Endothelial cell of umbilical vein (primary cell): ENCODE measurements around the gene ALOXE3. TPM values are rescaled to one million over a fixed set of nuclear protein-coding genes. Genes with fewer than 3 reads are reported as not detected.

Experiments used
- BruUV-seq: library from RNA; stranded (reverse); fragments of 400-500 nt; replicated peaks from 2 replicates; lab custom pipeline; 2021; lab: Mats Ljungman, UMichigan
- CTCF ChIA-PET: fragments of 300-600, 350-600 bp; sonication (Branson Sonifier 250); formaldehyde crosslinking; loops from one replicate; lab custom pipeline; 2021; ENCODE audit warnings: antibody characterized with exemption, inconsistent platforms; lab: Charles Lee
- POLR2A ChIA-PET: fragments of 300-600, 350-600 bp; sonication (Branson Sonifier 250); formaldehyde crosslinking; loops from one replicate; lab custom pipeline; 2021; ENCODE audit warnings: antibody characterized with exemption, inconsistent platforms; lab: Charles Lee
- DNase-seq: peaks from one replicate; pipeline ENCODE4 v3.0.0-alpha.2; 2011; ENCODE audit warnings: low read depth, low spot score
- FAIRE-seq: peaks from 2 replicates; lab custom pipeline; 2011; peaks lifted over from hg19 to GRCh38; lab: Jason Lieb, UNC
- H2AFZ ChIP-seq: 2 replicates; pipeline ENCODE4 v1.6.0; 2012; ENCODE audit warnings: low read depth, low read length, control low read depth, inconsistent platforms
- H3K27ac ChIP-seq: 2 replicates; pipeline ENCODE4 v1.5.1; 2011; ENCODE audit warnings: low read depth, mild to moderate bottlenecking, control low read depth, low read length, moderate library complexity; ENCODE audit not compliant: insufficient read depth
- H3K27me3 ChIP-seq, 2 experiments: 2 replicates each; pipeline versions ENCODE4 v1.6.0 to v1.6.1; 2011; ENCODE audit warnings: low read length in 2 of 2, mixed read lengths in 1 of 2; ENCODE audit not compliant: control insufficient read depth in 2 of 2, insufficient read depth in 2 of 2
- H3K36me3 ChIP-seq, 2 experiments: 2 replicates in 1 of 2; 3 replicates in 1 of 2; pipeline ENCODE4 v1.5.1; 2011; ENCODE audit warnings: low read length in 2 of 2, mild to moderate bottlenecking in 1 of 2, moderate library complexity in 1 of 2; ENCODE audit not compliant: control insufficient read depth in 2 of 2, insufficient read depth in 2 of 2; ENCODE audit errors: extremely low read depth in 1 of 2
- H3K4me1 ChIP-seq: 3 replicates; pipeline ENCODE4 v1.5.1; 2011; ENCODE audit warnings: mild to moderate bottlenecking, low read length; ENCODE audit not compliant: control insufficient read depth, insufficient read depth; ENCODE audit errors: extremely low read depth
- H3K4me2 ChIP-seq: 2 replicates; pipeline ENCODE4 v1.6.1; 2011; ENCODE audit warnings: low read length, control low read depth, mixed read lengths; ENCODE audit not compliant: insufficient read depth
- H3K4me3 ChIP-seq, 3 experiments: fragments of 200-600 bp in 1 of 3; sonication (generic), shearing (Covaris generic) in 1 of 3; replicated peaks in 1 of 3; 2 replicates each; pipeline ENCODE4 v1.5.1; 2011 to 2016; ENCODE audit warnings: control low read depth in 3 of 3, low read length in 3 of 3, mild to moderate bottlenecking in 2 of 3, inconsistent platforms in 1 of 3, low read depth in 1 of 3, moderate library complexity in 1 of 3; ENCODE audit not compliant: insufficient read depth in 1 of 3
- H3K79me2 ChIP-seq: 2 replicates; pipeline ENCODE4 v1.6.0; 2012; ENCODE audit warnings: low read length, inconsistent platforms; ENCODE audit not compliant: control insufficient read depth, insufficient read depth
- H3K9ac ChIP-seq: replicated peaks from 2 replicates; pipeline ENCODE3; 2011; ENCODE audit warnings: low read length, control low read depth; ENCODE audit not compliant: insufficient read depth; ENCODE audit errors: extremely low read depth
- H3K9me1 ChIP-seq: replicated peaks from 3 replicates; pipeline ENCODE4 v1.6.0; 2011; ENCODE audit warnings: mild to moderate bottlenecking, low read length; ENCODE audit not compliant: control insufficient read depth, insufficient read depth; ENCODE audit errors: extremely low read depth
- H3K9me3 ChIP-seq: replicated peaks from 2 replicates; pipeline ENCODE4 v1.5.1; 2012; ENCODE audit warnings: low read length, inconsistent platforms; ENCODE audit not compliant: control insufficient read depth, insufficient read depth
- H4K20me1 ChIP-seq: replicated peaks from 2 replicates; pipeline ENCODE3; 2011; ENCODE audit warnings: mild to moderate bottlenecking, low read length; ENCODE audit not compliant: control insufficient read depth, insufficient read depth; ENCODE audit errors: extremely low read depth
- EZH2 ChIP-seq: IDR thresholded peaks from 2 replicates; pipeline ENCODE4 v1.6.1; 2012; ENCODE audit warnings: borderline replicate concordance, low read depth, mild to moderate bottlenecking, moderate library complexity, low read length, inconsistent platforms; ENCODE audit not compliant: severe bottlenecking
- FOS ChIP-seq: IDR thresholded peaks from 2 replicates; pipeline ENCODE4 v1.6.1; 2011; ENCODE audit warnings: mild to moderate bottlenecking, low read length, moderate library complexity, borderline replicate concordance; ENCODE audit not compliant: insufficient read depth
- GATA2 ChIP-seq: IDR thresholded peaks from 2 replicates; pipeline ENCODE4 v1.7.0; 2011; ENCODE audit warnings: low read depth, mild to moderate bottlenecking, moderate library complexity, mixed read lengths, low read length; ENCODE audit not compliant: insufficient read length, insufficient read depth
- JUN ChIP-seq: IDR thresholded peaks from 2 replicates; pipeline ENCODE4 v1.6.1; 2011; ENCODE audit warnings: borderline replicate concordance, low read depth; ENCODE audit not compliant: insufficient read length, insufficient read depth
- MYC ChIP-seq: IDR thresholded peaks from one replicate; pipeline ENCODE4 v1.6.1; 2011; ENCODE audit warnings: mild to moderate bottlenecking, low read depth, low read length
- POLR2A ChIP-seq: IDR thresholded peaks from 2 replicates; pipeline ENCODE4 v1.6.1; 2012; ENCODE audit warnings: low read depth, mild to moderate bottlenecking, control low read depth, low read length
- POLR2AphosphoS5 ChIP-seq: IDR thresholded peaks from 2 replicates; pipeline ENCODE4 v1.6.1; 2012; ENCODE audit warnings: low read depth, mild to moderate bottlenecking, control low read depth, low read length, moderate library complexity; ENCODE audit not compliant: insufficient read depth
- dilution Hi-C: fragments of 300-500 bp; cut with MboI; formaldehyde crosslinking; loops from one replicate; pipeline ENCODE4 v1.15.0; 2019; ENCODE audit warnings: low sequenced_read_pairs; ENCODE audit not compliant: extremely low pct_ligation_motif_present
- intact Hi-C: fragments of 100-400 bp; cut with micrococcal nuclease; formaldehyde crosslinking; loops from one replicate; pipeline ENCODE4 v1.10.0; 2022
- microRNA-seq: library from miRNA; unstranded; fragments of <30 nt; microRNA quantifications from one replicate; pipeline ENCODE4 v1.2.0, GENCODE V29; 2021; ENCODE audit warnings: borderline number of aligned reads, borderline replicate concordance
- polyA plus RNA-seq, 4 experiments: library from polyadenylated mRNA; depleted of rRNA in 3 of 4; stranded (reverse) in 3 of 4; unstranded in 1 of 4; fragments of >200 nt; gene quantifications; 2 replicates each; pipeline versions ENCODE4 v1.2.1 to v1.2.3, GENCODE V29; 2011 to 2012; ENCODE audit warnings: missing spikeins in 1 of 4
- small RNA-seq: library from RNA; depleted of rRNA; stranded (forward); fragments of <200 nt; gene quantifications from one replicate; pipeline ENCODE3, GENCODE V24; 2012; ENCODE audit warnings: low replicate concordance, low read depth; ENCODE audit not compliant: insufficient read depth, insufficient read length
- total RNA-seq: library from RNA; stranded (reverse); gene quantifications from 2 replicates; pipeline ENCODE4 v1.2.3, GENCODE V29; 2021
- TF ChIP-seq, protein P1 (sequence below): IDR thresholded peaks from 2 replicates; pipeline ENCODE4 v1.6.1; 2011; ENCODE audit not compliant: insufficient read depth, insufficient read length
- TF ChIP-seq, protein P2 (sequence below), 2 donors: IDR thresholded peaks; 1 replicate in 1 of 2; 2 replicates in 1 of 2; pipeline ENCODE4 v1.5.1; 2011; ENCODE audit warnings: low read length in 2 of 2, mild to moderate bottlenecking in 2 of 2, moderate library complexity in 2 of 2, control low read depth in 1 of 2, inconsistent platforms in 1 of 2, low read depth in 1 of 2; ENCODE audit not compliant: insufficient read depth in 1 of 2; ENCODE audit errors: extremely low read depth in 1 of 2

The ALOXE3 gene
- total and polyA plus RNA-seq, 2 donors (not counting 3 experiments of a cell fraction or from before 2014, with no cell fraction given), result 0.01 TPM; not detected in 1

DNA sequence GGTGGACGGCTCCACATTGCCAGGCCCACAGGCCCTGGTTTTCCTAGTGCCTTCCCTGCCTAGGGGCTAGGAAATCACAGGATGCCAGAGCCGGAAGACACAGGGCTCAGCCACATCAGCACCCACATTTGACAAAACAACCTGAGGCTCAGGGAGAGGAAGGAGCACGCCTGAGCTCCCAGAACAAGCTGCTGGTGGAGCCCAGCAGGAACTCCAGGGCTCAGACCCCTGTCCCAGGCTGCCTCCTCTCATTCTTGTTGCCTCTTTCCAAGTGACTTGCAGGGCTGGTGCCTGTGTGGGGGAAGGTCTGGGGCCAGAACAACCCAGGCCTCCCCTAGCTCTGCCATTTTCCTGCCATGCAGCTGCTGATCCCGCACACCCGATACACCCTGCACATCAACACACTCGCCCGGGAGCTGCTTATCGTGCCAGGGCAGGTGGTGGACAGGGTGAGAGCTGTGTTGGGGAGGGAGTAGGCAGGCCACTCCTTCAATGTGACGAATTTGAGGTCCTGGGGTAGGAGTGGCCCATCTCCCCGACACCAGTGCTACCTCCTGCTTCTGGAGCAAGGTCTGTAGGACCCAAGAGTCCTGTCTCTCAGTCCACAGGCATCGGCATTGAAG is 71.9 kb downstream of the ALOXE3 start:
- Histone ChIP-seq H4K20me1 (no peaks in the 10 kb centered on the region), H3K4me2 (no peak overlapping the region), H3K9me3 (no peaks in the 10 kb centered on the region), H3K9me1 (no peaks in the 10 kb centered on the region), H2AFZ (no peak overlapping the region), H3K4me3 (no peak overlapping the region), H3K27ac (no peak overlapping the region), H3K79me2 (no peaks in the 10 kb centered on the region), H3K9ac (no peak overlapping the region), H3K27me3 (peaks cover 0 to 1% of the 10 kb centered on the region in 2 experiments), H3K36me3 (no peaks in the 10 kb centered on the region), H3K4me1 (no peaks in the 10 kb centered on the region)
- DNase-seq (no peak), FAIRE-seq (no peak)
- intact Hi-C loops (no loop called here), dilution Hi-C loops (no loop called here)
- POLR2A ChIA-PET, result no interaction called here
- TF ChIP-seq POLR2A (no peak), EZH2 (no peak), GATA2 (no peak), MYC (no peak), FOS (no peak), POLR2AphosphoS5 (no peak), JUN (no peak)
- TF ChIP-seq, protein P1, sequence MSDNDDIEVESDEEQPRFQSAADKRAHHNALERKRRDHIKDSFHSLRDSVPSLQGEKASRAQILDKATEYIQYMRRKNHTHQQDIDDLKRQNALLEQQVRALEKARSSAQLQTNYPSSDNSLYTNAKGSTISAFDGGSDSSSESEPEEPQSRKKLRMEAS, result no peak
- TF ChIP-seq, protein P2, sequence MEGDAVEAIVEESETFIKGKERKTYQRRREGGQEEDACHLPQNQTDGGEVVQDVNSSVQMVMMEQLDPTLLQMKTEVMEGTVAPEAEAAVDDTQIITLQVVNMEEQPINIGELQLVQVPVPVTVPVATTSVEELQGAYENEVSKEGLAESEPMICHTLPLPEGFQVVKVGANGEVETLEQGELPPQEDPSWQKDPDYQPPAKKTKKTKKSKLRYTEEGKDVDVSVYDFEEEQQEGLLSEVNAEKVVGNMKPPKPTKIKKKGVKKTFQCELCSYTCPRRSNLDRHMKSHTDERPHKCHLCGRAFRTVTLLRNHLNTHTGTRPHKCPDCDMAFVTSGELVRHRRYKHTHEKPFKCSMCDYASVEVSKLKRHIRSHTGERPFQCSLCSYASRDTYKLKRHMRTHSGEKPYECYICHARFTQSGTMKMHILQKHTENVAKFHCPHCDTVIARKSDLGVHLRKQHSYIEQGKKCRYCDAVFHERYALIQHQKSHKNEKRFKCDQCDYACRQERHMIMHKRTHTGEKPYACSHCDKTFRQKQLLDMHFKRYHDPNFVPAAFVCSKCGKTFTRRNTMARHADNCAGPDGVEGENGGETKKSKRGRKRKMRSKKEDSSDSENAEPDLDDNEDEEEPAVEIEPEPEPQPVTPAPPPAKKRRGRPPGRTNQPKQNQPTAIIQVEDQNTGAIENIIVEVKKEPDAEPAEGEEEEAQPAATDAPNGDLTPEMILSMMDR (IDR thresholded peaks at IDR 0.05; ENCODE audit: extremely low read depth in 1 of 2, insufficient read depth in 1 of 2, low read depth in 1 of 2, low read length in 2 of 2), result no peak
- BruUV-seq, result no TSS peak
- CTCF ChIA-PET, result interaction anchor here (1.1 to 2.4 kb wide), 3 partner anchors 11 to 56 kb away, joined by 5 to 8 read pairs (median 7); no protein-coding TSS in a partner anchor

Small RNAs within 50 kb of the gene (microRNA-seq; reads per million reads assigned to microRNA genes)
- gene MIR4314 (not detected), gene MIR6883 (not detected)

Small RNAs within 50 kb of the gene (small RNA-seq; reads per million reads assigned to genes)
- gene MIR4314, result not detected

Other genes with a start within 250 kb of the ALOXE3 start
- 185 and 189 TPM in 2 replicates for gene CHD3, start 229.7 kb downstream of the ALOXE3 start, total RNA-seq
- gene CHD3, start 229.7 kb downstream of the ALOXE3 start, polyA plus RNA-seq, result 102 and 108 TPM in 2 replicates
- gene RNF227, start 202.2 kb downstream of the ALOXE3 start, total RNA-seq, result 0.58 TPM in 2 replicates
- gene RNF227, start 202.2 kb downstream of the ALOXE3 start, polyA plus RNA-seq, result 0.76 TPM in 2 replicates
- gene KCNAB3, start 188.7 kb downstream of the ALOXE3 start, total RNA-seq, result 2.4 and 4.2 TPM in 2 replicates
- 1.3 and 2.1 TPM in 2 replicates for gene KCNAB3, start 188.7 kb downstream of the ALOXE3 start, polyA plus RNA-seq
- gene TRAPPC1, start 186.6 kb downstream of the ALOXE3 start, total RNA-seq, result 139 and 146 TPM in 2 replicates
- gene TRAPPC1, start 186.6 kb downstream of the ALOXE3 start, polyA plus RNA-seq, result 250 and 272 TPM in 2 replicates
- gene CNTROB, start 186.3 kb downstream of the ALOXE3 start, total RNA-seq, result 45.0 and 47.2 TPM in 2 replicates
- 24.9 and 27.8 TPM in 2 replicates for gene CNTROB, start 186.3 kb downstream of the ALOXE3 start, polyA plus RNA-seq
- gene GUCY2D, start 115.9 kb downstream of the ALOXE3 start, total RNA-seq, result not detected in 2 replicates
- gene GUCY2D, start 115.9 kb downstream of the ALOXE3 start, polyA plus RNA-seq, result not detected in 2 replicates
- gene ALOX15B, start 79.5 kb downstream of the ALOXE3 start, total RNA-seq, result not detected in 2 replicates
- gene ALOX15B, start 79.5 kb downstream of the ALOXE3 start, polyA plus RNA-seq, result not detected in 2 replicates
- not detected in 2 replicates for gene ALOX12B, start 30.8 kb downstream of the ALOXE3 start, total RNA-seq
- not detected in 2 replicates for gene ALOX12B, start 30.8 kb downstream of the ALOXE3 start, polyA plus RNA-seq
- 0.51 TPM in 1 of 2 replicates, not detected in the other for gene HES7, start 5.6 kb upstream of the ALOXE3 start, total RNA-seq
- 0.19 and 0.33 TPM in 2 replicates for gene HES7, start 5.6 kb upstream of the ALOXE3 start, polyA plus RNA-seq
- 32.1 and 36.5 TPM in 2 replicates for gene PER1, start 33.9 kb upstream of the ALOXE3 start, total RNA-seq
- 12.1 and 13.6 TPM in 2 replicates for gene PER1, start 33.9 kb upstream of the ALOXE3 start, polyA plus RNA-seq
- 31.7 and 35.9 TPM in 2 replicates for gene VAMP2, start 44.4 kb upstream of the ALOXE3 start, total RNA-seq
- 28.7 and 38.0 TPM in 2 replicates for gene VAMP2, start 44.4 kb upstream of the ALOXE3 start, polyA plus RNA-seq
- gene TMEM107, start 57.9 kb upstream of the ALOXE3 start, total RNA-seq, result 20.0 and 20.4 TPM in 2 replicates
- 31.6 and 36.9 TPM in 2 replicates for gene TMEM107, start 57.9 kb upstream of the ALOXE3 start, polyA plus RNA-seq
- 8.3 and 9.0 TPM in 2 replicates for gene BORCS6, start 71.7 kb upstream of the ALOXE3 start, total RNA-seq
- gene BORCS6, start 71.7 kb upstream of the ALOXE3 start, polyA plus RNA-seq, result 8.0 and 9.7 TPM in 2 replicates
- 104 and 107 TPM in 2 replicates for gene AURKB, start 92.1 kb upstream of the ALOXE3 start, total RNA-seq
- gene AURKB, start 92.1 kb upstream of the ALOXE3 start, polyA plus RNA-seq, result 67.8 and 69.2 TPM in 2 replicates
- 49.9 and 53.2 TPM in 2 replicates for gene CTC1, start 129.5 kb upstream of the ALOXE3 start, total RNA-seq
- 36.3 and 38.3 TPM in 2 replicates for gene CTC1, start 129.5 kb upstream of the ALOXE3 start, polyA plus RNA-seq
- gene PFAS, start 130.8 kb upstream of the ALOXE3 start, total RNA-seq, result 84.1 and 108 TPM in 2 replicates
- gene PFAS, start 130.8 kb upstream of the ALOXE3 start, polyA plus RNA-seq, result 31.4 and 34.1 TPM in 2 replicates
- 36.5 and 36.8 TPM in 2 replicates for gene RANGRF, start 170.2 kb upstream of the ALOXE3 start, total RNA-seq
- gene RANGRF, start 170.2 kb upstream of the ALOXE3 start, polyA plus RNA-seq, result 52.7 and 52.9 TPM in 2 replicates
- 7.7 and 9.4 TPM in 2 replicates for gene SLC25A35, start 176.9 kb upstream of the ALOXE3 start, total RNA-seq
- gene SLC25A35, start 176.9 kb upstream of the ALOXE3 start, polyA plus RNA-seq, result 7.6 and 8.1 TPM in 2 replicates
- gene ARHGEF15, start 191.7 kb upstream of the ALOXE3 start, total RNA-seq, result 78.6 and 108 TPM in 2 replicates
- 119 and 355 TPM in 2 replicates for gene ARHGEF15, start 191.7 kb upstream of the ALOXE3 start, polyA plus RNA-seq
- not detected in 2 replicates for gene ODF4, start 221.3 kb upstream of the ALOXE3 start, total RNA-seq
- not detected in 2 replicates for gene ODF4, start 221.3 kb upstream of the ALOXE3 start, polyA plus RNA-seq